Middle frontal gyrus (tissue), 1 donor: ENCODE data around the gene MYO3B.
"Not testable (repeated sequence)": the region's sequence is repeated elsewhere in the genome, so short reads cannot be mapped to it uniquely, and the experiment has no call there.

Experiments
- DNase-seq: peaks from one replicate; pipeline ENCODE4 v3.0.0-alpha.2; 2015; ENCODE audit warnings: low spot score; ENCODE audit errors: extremely low spot score

MYO3B gene

GRCh38 chr2:170339322-170339721 lies 161.4 kb downstream of the MYO3B start:
- no peak for DNase-seq

- no peak for DNase-seq
Observed at GRCh38 chr2:170339750-170340692, 162.1 kb downstream of the MYO3B start.

- no peak for DNase-seq
Observed at GRCh38 chr2:170340693-170341068, 162.7 kb downstream of the MYO3B start.

GRCh38 chr2:170341684-170342623 lies 164.0 kb downstream of the MYO3B start:
- no peak for DNase-seq

- no peak for DNase-seq
Observed at GRCh38 chr2:170344663-170345346, 166.9 kb downstream of the MYO3B start.

GRCh38 chr2:170345607-170346006 lies 167.7 kb downstream of the MYO3B start:
- DNase-seq = no peak

GRCh38 chr2:170349269-170349668 lies 171.3 kb downstream of the MYO3B start:
- DNase-seq = not testable (repeated sequence)

GRCh38 chr2:170350929-170351826 lies 173.2 kb downstream of the MYO3B start:
- no peak for DNase-seq

GRCh38 chr2:170353723-170354122 lies 175.8 kb downstream of the MYO3B start:
- no peak for DNase-seq

GRCh38 chr2:170354388-170354787 lies 176.4 kb downstream of the MYO3B start:
- DNase-seq = no peak

GRCh38 chr2:170354855-170355780 lies 177.2 kb downstream of the MYO3B start:
- no peak for DNase-seq

GRCh38 chr2:170359466-170359865 lies 181.5 kb downstream of the MYO3B start:
- DNase-seq = no peak

- DNase-seq = no peak
Observed at GRCh38 chr2:170360546-170361089, 182.7 kb downstream of the MYO3B start.

GRCh38 chr2:170361090-170361936 lies 183.4 kb downstream of the MYO3B start:
- no peak for DNase-seq

- no peak for DNase-seq
Observed at GRCh38 chr2:170362313-170362870, 184.4 kb downstream of the MYO3B start.

GRCh38 chr2:170362871-170363631 lies 185.1 kb downstream of the MYO3B start:
- no peak for DNase-seq

GRCh38 chr2:170365003-170365402 lies 187.1 kb downstream of the MYO3B start:
- no peak for DNase-seq
